ENCODE data around the gene NHERF1.

Gene NHERF1

GRCh38 chr17:74730491-74731346 lies 17.7 kb upstream of the NHERF1 start:
- H3K4me3 ChIP-seq (ENCODE audit: low read length), result no peak overlapping the region
- no peak for DNase-seq (ENCODE audit: low read depth, low spot score)

- no peak overlapping the region for H3K4me3 ChIP-seq (ENCODE audit: low read length)
- no peak for DNase-seq (ENCODE audit: low read depth, low spot score)
Measured at GRCh38 chr17:74731347-74731605, 17.2 kb upstream of the NHERF1 start.

- DNase-seq (ENCODE audit: low read depth, low spot score), result no peak
- H3K4me3 ChIP-seq (ENCODE audit: low read length), result no peak overlapping the region
Measured at GRCh38 chr17:74732042-74732867, 16.2 kb upstream of the NHERF1 start.

GRCh38 chr17:74733365-74734122 lies 14.9 kb upstream of the NHERF1 start:
- no peak overlapping the region for H3K4me3 ChIP-seq (ENCODE audit: low read length)
- no peak for DNase-seq (ENCODE audit: low read depth, low spot score)

- H3K4me3 ChIP-seq (ENCODE audit: low read length), result no peak overlapping the region
- DNase-seq (ENCODE audit: low read depth, low spot score), result no peak
Measured at GRCh38 chr17:74734256-74734655, 14.2 kb upstream of the NHERF1 start.

- peak within 1 kb of the TSS; percentile 82 for H3K4me3 ChIP-seq (ENCODE audit: low read length)
- no peak for DNase-seq (ENCODE audit: low read depth, low spot score)
Measured at GRCh38 chr17:74736513-74737298, 11.7 kb upstream of the NHERF1 start, which contains the start of gene RAB37. RAB37 (plus strand) TSS chr17:74737256; CDS start chr17:74737273, 17 bp downstream.

- DNase-seq (ENCODE audit: low read depth, low spot score), result no peak
- peak overlapping the region; percentile 82 for H3K4me3 ChIP-seq (ENCODE audit: low read length)
Measured at GRCh38 chr17:74737299-74738050, 11.0 kb upstream of the NHERF1 start.

- H3K4me3 ChIP-seq (ENCODE audit: low read length), result peak overlapping the region; percentile 82
- peak; percentile 91 for DNase-seq (ENCODE audit: low read depth, low spot score)
Measured at GRCh38 chr17:74738051-74738996, 10.1 kb upstream of the NHERF1 start.

GRCh38 chr17:74739227-74739831 lies 9.1 kb upstream of the NHERF1 start:
- DNase-seq (ENCODE audit: low read depth, low spot score), result peak; percentile 70
- H3K4me3 ChIP-seq (ENCODE audit: low read length), result peak overlapping the region; percentile 82

- DNase-seq (ENCODE audit: low read depth, low spot score), result no peak
Measured at GRCh38 chr17:74740173-74740572, 8.3 kb upstream of the NHERF1 start.

GRCh38 chr17:74740641-74741387 lies 7.6 kb upstream of the NHERF1 start:
- no peak for DNase-seq (ENCODE audit: low read depth, low spot score)
- no peak overlapping the region for H3K4me3 ChIP-seq (ENCODE audit: low read length)

More at GRCh38 chr17:74740173-74740572, 8.3 kb upstream of the NHERF1 start:
- no peak overlapping the region for H3K4me3 ChIP-seq (ENCODE audit: low read length)

- peak overlapping the region; percentile 32 for H3K4me3 ChIP-seq (ENCODE audit: low read length)
- DNase-seq (ENCODE audit: low read depth, low spot score), result peak; percentile 89
Measured at GRCh38 chr17:74742153-74742515, 6.3 kb upstream of the NHERF1 start.

- H3K4me3 ChIP-seq (ENCODE audit: low read length), result no peak overlapping the region
Measured at GRCh38 chr17:74742978-74743545, 5.4 kb upstream of the NHERF1 start.

GRCh38 chr17:74743755-74744154 lies 4.7 kb upstream of the NHERF1 start:
- no peak for DNase-seq (ENCODE audit: low read depth, low spot score)
- no peak overlapping the region for H3K4me3 ChIP-seq (ENCODE audit: low read length)

More at GRCh38 chr17:74742978-74743545, 5.4 kb upstream of the NHERF1 start:
- no peak for DNase-seq (ENCODE audit: low read depth, low spot score)

GRCh38 chr17:74744349-74744713 lies 4.1 kb upstream of the NHERF1 start:
- H3K4me3 ChIP-seq (ENCODE audit: low read length), result no peak overlapping the region
- DNase-seq (ENCODE audit: low read depth, low spot score), result no peak

All from Jurkat, Clone E6-1 (cell line).